ENCODE results near the gene TMEM145. TPM values are rescaled to one million over a fixed set of nuclear protein-coding genes. Genes with fewer than 3 reads are reported as not detected.
A peak's percentile ranks its signal among the peaks of the same experiment; 100 is the strongest.

The TMEM145 gene
- total and polyA plus RNA-seq, 8 donors = 0.21 to 1.6 (median 0.89) TPM

DNA sequence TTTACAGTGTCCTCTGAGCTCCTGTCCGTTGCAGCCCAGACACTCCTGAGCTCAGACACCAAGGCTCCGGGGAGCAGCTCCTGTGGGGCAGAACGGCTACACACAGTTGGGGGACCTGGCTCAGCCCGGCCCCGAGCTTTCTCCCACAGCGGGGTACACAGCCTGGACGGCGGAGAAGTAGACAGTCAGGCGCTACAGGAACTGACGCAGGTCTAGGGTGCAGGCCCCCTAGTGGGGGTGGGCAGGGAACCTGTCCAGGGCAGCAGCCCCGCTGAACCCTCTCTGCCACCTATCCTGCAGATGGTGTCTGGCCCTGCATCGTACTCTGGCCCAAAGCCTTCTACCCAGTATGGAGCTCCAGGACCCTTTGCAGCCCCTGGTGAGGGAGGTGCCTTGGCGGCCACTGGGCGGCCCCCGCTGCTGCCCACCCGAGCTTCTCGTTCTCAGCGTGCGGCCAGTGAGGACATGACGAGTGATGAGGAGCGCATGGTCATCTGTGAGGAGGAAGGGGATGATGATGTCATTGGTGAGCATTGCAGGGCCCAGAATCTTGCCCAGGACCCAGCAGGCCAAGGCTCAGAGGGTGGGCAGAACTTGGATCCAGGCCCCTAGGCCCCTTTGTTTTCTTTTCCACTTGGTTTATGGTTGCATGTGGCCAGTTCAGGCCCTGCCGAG, 24.1 kb upstream of the TMEM145 start:
- Histone ChIP-seq H3K4me3 (no peak overlapping the region), H3K36me3 (peaks cover 0 to 73% of the 10 kb centered on the region in 2 donors), H3K9me3 (no peaks in the 10 kb centered on the region), H3K4me1 (peaks cover 16 to 23% of the 10 kb centered on the region in 2 donors), H3K27me3 (no peaks in the 10 kb centered on the region), H3K27ac (no peak overlapping the region)
- DNase-seq (no peak), ATAC-seq (no peak)
- intact Hi-C loops (cut with DNase I) = loop anchor here in 1 of 2 donors (5.0 kb wide), 1 partner anchor 37 kb away; no protein-coding TSS in a partner anchor
- TF ChIP-seq, protein P1, sequence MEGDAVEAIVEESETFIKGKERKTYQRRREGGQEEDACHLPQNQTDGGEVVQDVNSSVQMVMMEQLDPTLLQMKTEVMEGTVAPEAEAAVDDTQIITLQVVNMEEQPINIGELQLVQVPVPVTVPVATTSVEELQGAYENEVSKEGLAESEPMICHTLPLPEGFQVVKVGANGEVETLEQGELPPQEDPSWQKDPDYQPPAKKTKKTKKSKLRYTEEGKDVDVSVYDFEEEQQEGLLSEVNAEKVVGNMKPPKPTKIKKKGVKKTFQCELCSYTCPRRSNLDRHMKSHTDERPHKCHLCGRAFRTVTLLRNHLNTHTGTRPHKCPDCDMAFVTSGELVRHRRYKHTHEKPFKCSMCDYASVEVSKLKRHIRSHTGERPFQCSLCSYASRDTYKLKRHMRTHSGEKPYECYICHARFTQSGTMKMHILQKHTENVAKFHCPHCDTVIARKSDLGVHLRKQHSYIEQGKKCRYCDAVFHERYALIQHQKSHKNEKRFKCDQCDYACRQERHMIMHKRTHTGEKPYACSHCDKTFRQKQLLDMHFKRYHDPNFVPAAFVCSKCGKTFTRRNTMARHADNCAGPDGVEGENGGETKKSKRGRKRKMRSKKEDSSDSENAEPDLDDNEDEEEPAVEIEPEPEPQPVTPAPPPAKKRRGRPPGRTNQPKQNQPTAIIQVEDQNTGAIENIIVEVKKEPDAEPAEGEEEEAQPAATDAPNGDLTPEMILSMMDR (IDR thresholded peaks at IDR 0.05) = no peak

GRCh38 chr19:42289556-42290041, 23.5 kb upstream of the TMEM145 start:
- ATAC-seq (no peak), DNase-seq (peak in 1 of 4 donors; percentile 57)
- Histone ChIP-seq H3K36me3 (peaks cover 0 to 79% of the 10 kb centered on the region in 2 donors), H3K4me3 (no peak overlapping the region), H3K4me1 (peaks cover 16 to 22% of the 10 kb centered on the region in 2 donors), H3K9me3 (no peaks in the 10 kb centered on the region), H3K27me3 (no peaks in the 10 kb centered on the region), H3K27ac (no peak overlapping the region)
- TF ChIP-seq, protein P1 (IDR thresholded peaks at IDR 0.05) = no peak
- intact Hi-C loops (cut with DNase I) = loop anchor here in 1 of 2 donors (5.0 kb wide), 1 partner anchor 37 kb away; no protein-coding TSS in a partner anchor

GRCh38 chr19:42290136-42290522, 23.0 kb upstream of the TMEM145 start:
- no peak for ATAC-seq
- intact Hi-C loops (cut with DNase I) = no loop called here

DNA sequence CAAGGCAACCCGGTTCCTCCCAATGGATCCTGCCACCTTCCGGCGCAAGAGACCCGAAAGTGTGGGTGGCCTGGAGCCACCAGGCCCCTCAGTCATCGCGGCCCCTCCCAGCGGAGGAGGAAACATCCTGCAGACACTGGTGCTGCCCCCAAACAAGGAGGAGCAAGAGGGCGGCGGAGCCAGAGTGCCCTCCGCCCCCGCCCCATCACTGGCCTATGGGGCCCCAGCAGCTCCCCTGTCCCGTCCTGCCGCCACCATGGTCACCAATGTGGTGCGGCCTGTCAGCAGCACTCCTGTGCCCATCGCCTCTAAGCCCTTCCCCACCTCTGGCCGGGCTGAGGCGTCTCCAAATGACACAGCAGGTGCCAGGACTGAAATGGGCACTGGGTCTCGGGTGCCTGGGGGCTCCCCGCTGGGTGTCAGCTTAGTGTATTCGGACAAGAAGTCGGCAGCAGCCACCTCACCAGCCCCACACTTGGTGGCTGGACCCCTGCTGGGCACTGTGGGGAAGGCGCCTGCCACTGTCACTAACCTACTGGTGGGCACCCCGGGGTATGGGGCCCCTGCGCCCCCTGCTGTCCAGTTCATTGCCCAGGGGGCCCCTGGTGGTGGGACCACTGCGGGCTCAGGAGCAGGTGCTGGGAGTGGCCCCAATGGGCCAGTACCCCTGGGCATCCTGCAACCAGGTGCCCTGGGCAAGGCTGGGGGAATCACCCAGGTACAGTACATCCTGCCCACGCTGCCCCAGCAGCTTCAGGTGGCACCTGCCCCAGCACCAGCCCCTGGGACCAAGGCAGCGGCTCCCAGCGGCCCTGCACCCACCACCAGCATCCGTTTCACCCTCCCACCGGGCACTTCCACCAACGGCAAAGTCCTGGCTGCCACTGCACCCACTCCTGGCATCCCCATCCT, 22.3 kb upstream of the TMEM145 start:
- TF ChIP-seq, protein P1 (IDR thresholded peaks at IDR 0.05) = peak; percentile 7 to 42
- DNase-seq (peak in 1 of 4 donors; percentile 79), ATAC-seq (peak; percentile 8)
- H3K36me3 ChIP-seq = peaks cover 0 to 89% of the 10 kb centered on the region in 2 donors
- no peaks in the 10 kb centered on the region for H3K27me3 ChIP-seq
- H3K9me3 ChIP-seq = no peaks in the 10 kb centered on the region
- H3K4me1 ChIP-seq = peaks cover 5 to 10% of the 10 kb centered on the region in 2 donors
- no peak overlapping the region for H3K4me3 ChIP-seq
- no peak overlapping the region for H3K27ac ChIP-seq
- intact Hi-C loops (cut with DNase I) = no loop called here

More at GRCh38 chr19:42290136-42290522, 23.0 kb upstream of the TMEM145 start:
- TF ChIP-seq, protein P1 (IDR thresholded peaks at IDR 0.05) = no peak
- no peak for DNase-seq
- peaks cover 12 to 17% of the 10 kb centered on the region in 2 donors for H3K4me1 ChIP-seq
- H3K27me3 ChIP-seq = no peaks in the 10 kb centered on the region
- H3K9me3 ChIP-seq = no peaks in the 10 kb centered on the region
- peaks cover 0 to 84% of the 10 kb centered on the region in 2 donors for H3K36me3 ChIP-seq
- H3K4me3 ChIP-seq = no peak overlapping the region
- H3K27ac ChIP-seq = no peak overlapping the region

DNA sequence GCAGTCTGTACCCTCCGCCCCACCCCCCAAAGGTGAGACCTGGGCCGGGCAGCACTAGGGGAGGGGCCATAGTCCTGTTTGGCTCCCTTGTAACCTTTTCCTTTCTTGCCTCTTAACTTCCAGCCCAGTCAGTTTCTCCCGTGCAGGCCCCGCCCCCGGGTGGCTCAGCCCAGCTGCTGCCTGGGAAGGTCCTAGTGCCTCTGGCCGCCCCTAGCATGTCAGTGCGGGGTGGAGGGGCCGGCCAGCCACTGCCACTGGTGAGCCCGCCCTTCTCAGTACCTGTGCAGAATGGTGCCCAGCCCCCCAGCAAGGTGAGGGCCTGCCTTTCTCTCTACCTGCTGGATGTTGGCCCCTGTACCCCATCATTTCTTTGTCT, 21.7 kb upstream of the TMEM145 start:
- H3K36me3 ChIP-seq = peaks cover 0 to 89% of the 10 kb centered on the region in 2 donors
- TF ChIP-seq, protein P1 (IDR thresholded peaks at IDR 0.05) = no peak
- no peak overlapping the region for H3K4me3 ChIP-seq
- H3K4me1 ChIP-seq = peaks cover 0 to 4% of the 10 kb centered on the region in 2 donors
- H3K27ac ChIP-seq = no peak overlapping the region
- DNase-seq (no peak), ATAC-seq (no peak)
- intact Hi-C loops (cut with DNase I) = no loop called here
- H3K27me3 ChIP-seq = no peaks in the 10 kb centered on the region
- no peaks in the 10 kb centered on the region for H3K9me3 ChIP-seq
